Retinal pigment epithelial cell (primary cell): ENCODE measurements around the gene TRIM72.

Source experiments
- DNase-seq: peaks from one replicate; pipeline ENCODE4 v3.0.0-alpha.2; 2010; ENCODE audit warnings: low read depth
- H3K4me3 ChIP-seq: 2 replicates; pipeline ENCODE4 v1.5.1; 2011; ENCODE audit warnings: mild to moderate bottlenecking, low read length, control low read depth, moderate library complexity
- CTCF ChIP-seq: conservative IDR thresholded peaks from 2 replicates; pipeline ENCODE4 v1.5.1; 2011; ENCODE audit warnings: low read depth, low read length, control low read depth, inconsistent platforms

Gene TRIM72

GRCh38 chr16:31206776-31207175 is 7.1 kb upstream of the TRIM72 start:
- no peak for TF ChIP-seq CTCF
- no peak for DNase-seq
- H3K4me3 ChIP-seq, result no peak overlapping the region

- no peak for TF ChIP-seq CTCF
- no peak overlapping the region for H3K4me3 ChIP-seq
- no peak for DNase-seq
Observed at GRCh38 chr16:31213342-31213741, 577 bp upstream of the TRIM72 start.

GRCh38 chr16:31214708-31215286 is 878 bp downstream of the TRIM72 start:
- H3K4me3 ChIP-seq, result peak overlapping the region; percentile 42
- no peak for TF ChIP-seq CTCF
- DNase-seq, result no peak

- H3K4me3 ChIP-seq, result peak overlapping the region; percentile 42
Observed at GRCh38 chr16:31215287-31216162, 1.6 kb downstream of the TRIM72 start.

GRCh38 chr16:31216422-31217135 is 2.7 kb downstream of the TRIM72 start, which contains the start of gene PYDC1:
PYDC1 (minus strand) TSS chr16:31217135; CDS start chr16:31217028, 107 bp downstream.
- no peak for TF ChIP-seq CTCF
- H3K4me3 ChIP-seq, result no peak within 1 kb of the TSS
- DNase-seq, result no peak

More at GRCh38 chr16:31215287-31216162, 1.6 kb downstream of the TRIM72 start:
- no peak for TF ChIP-seq CTCF
- peak; percentile 40 for DNase-seq

- no peak overlapping the region for H3K4me3 ChIP-seq
- no peak for TF ChIP-seq CTCF
- DNase-seq, result no peak
Observed at GRCh38 chr16:31217136-31217530, 3.2 kb downstream of the TRIM72 start.
